PC-3 (cell line): ENCODE measurements around the gene KMT2A. TPM values are rescaled to one million over a fixed set of nuclear protein-coding genes. Genes with fewer than 3 reads are reported as not detected.
A peak's percentile ranks its signal among the peaks of the same experiment; 100 is the strongest.

Experiments
- ATAC-seq: fragments of 200-7000 bp; cut with Tn5 transposase; 2 replicates; pipeline ENCODE4 v1.9.1; 2020; ENCODE audit warnings: mild to moderate bottlenecking, moderate library complexity
- BruUV-seq: library from RNA; stranded (reverse); fragments of 400-500 nt; replicated peaks from 2 replicates; lab custom pipeline; 2021; lab: Mats Ljungman, UMichigan
- CTCF ChIA-PET: fragments of 300-600 bp; sonication (Branson Sonifier 250); formaldehyde crosslinking; loops from one replicate; lab custom pipeline; 2022; ENCODE audit warnings: antibody characterized with exemption; lab: Charles Lee
- POLR2A ChIA-PET: fragments of 300-600 bp; sonication (Branson Sonifier 250); formaldehyde crosslinking; loops from one replicate; lab custom pipeline; 2022; ENCODE audit warnings: antibody characterized with exemption; ENCODE audit not compliant: unreplicated experiment; lab: Charles Lee
- DNase-seq: peaks from one replicate; pipeline ENCODE4 v3.0.0-alpha.2; 2015
- H2AFZ ChIP-seq: fragments of 300-600 bp; sonication (generic); 2 replicates; pipeline ENCODE4 v1.6.0; 2016; ENCODE audit warnings: antibody characterized with exemption, low read length
- H3F3A ChIP-seq: fragments of 300-600 bp; sonication (generic); one replicate; pipeline ENCODE4 v1.6.0; 2017; ENCODE audit warnings: antibody characterized with exemption, low read length, control low read depth, mild to moderate bottlenecking; ENCODE audit not compliant: unreplicated experiment
- H3K27ac ChIP-seq: fragments of 300-600 bp; sonication (generic); 2 replicates; pipeline ENCODE4 v1.5.1; 2016; ENCODE audit warnings: mild to moderate bottlenecking, low read length
- H3K27me3 ChIP-seq: fragments of 300-600 bp; sonication (generic); 2 replicates; pipeline ENCODE4 v1.6.1; 2016; ENCODE audit warnings: low read length, mixed read lengths
- H3K36me3 ChIP-seq: fragments of 300-600 bp; sonication (generic); 2 replicates; pipeline ENCODE4 v1.6.1; 2016; ENCODE audit warnings: low read depth, mixed run types, low read length, mixed read lengths
- H3K4me1 ChIP-seq: fragments of 300-600 bp; sonication (generic); 2 replicates; pipeline ENCODE4 v1.5.1; 2016; ENCODE audit warnings: low read length; ENCODE audit not compliant: insufficient read depth
- H3K4me2 ChIP-seq: fragments of 300-600 bp; sonication (generic); 2 replicates; pipeline ENCODE4 v1.6.0; 2016; ENCODE audit warnings: low read length
- H3K4me3 ChIP-seq: fragments of 300-600 bp; sonication (generic); 2 replicates; pipeline ENCODE4 v1.5.1; 2016; ENCODE audit warnings: mild to moderate bottlenecking, low read length, mixed read lengths
- H3K79me2 ChIP-seq: fragments of 300-600 bp; sonication (generic); 2 replicates; pipeline ENCODE4 v1.6.1; 2017; ENCODE audit warnings: low read length, mixed read lengths
- H3K9ac ChIP-seq: fragments of 300-600 bp; sonication (generic); 2 replicates; pipeline ENCODE4 v1.6.0; 2016; ENCODE audit warnings: mild to moderate bottlenecking, low read length
- H3K9me2 ChIP-seq: fragments of 300-600 bp; sonication (generic); replicated peaks from 2 replicates; pipeline ENCODE4 v1.6.1; 2016; ENCODE audit warnings: mixed run types, low read length, mixed read lengths
- H3K9me3 ChIP-seq: fragments of 300-600 bp; sonication (generic); 2 replicates; pipeline ENCODE4 v1.6.1; 2016; ENCODE audit warnings: low read length, mixed read lengths
- H4K20me1 ChIP-seq: fragments of 300-600 bp; sonication (generic); 2 replicates; pipeline ENCODE4 v1.6.1; 2016; ENCODE audit warnings: low read length, mixed read lengths
- CTCF ChIP-seq: fragments of 300-600 bp; sonication (generic); conservative IDR thresholded peaks from 2 replicates; pipeline ENCODE4 v1.5.1; 2017; ENCODE audit warnings: antibody characterized with exemption, low read depth, mild to moderate bottlenecking, low read length
- EZH2 ChIP-seq: fragments of 300-600 bp; sonication (generic); IDR thresholded peaks from one replicate; pipeline ENCODE4 v1.6.1; 2017; ENCODE audit warnings: antibody characterized with exemption, mild to moderate bottlenecking, low read length; ENCODE audit not compliant: unreplicated experiment
- EZH2phosphoT487 ChIP-seq: fragments of 300-600 bp; sonication (generic); IDR thresholded peaks from 2 replicates; pipeline ENCODE4 v1.6.1; 2018; ENCODE audit warnings: mild to moderate bottlenecking, antibody characterized with exemption, low read length, borderline replicate concordance
- intact Hi-C: fragments of 100-400 bp; cut with micrococcal nuclease; formaldehyde crosslinking; loops from 2 replicates; pipeline ENCODE4 v1.9.0; 2023
- total RNA-seq: library from RNA; depleted of rRNA; stranded (reverse); fragments of >200 nt; gene quantifications from 2 replicates; pipeline ENCODE4 v1.2.3, GENCODE V29; 2014

Gene KMT2A
- total RNA-seq, 1 experiment from 2014 or later = 35.3 TPM

- peak overlapping the region; percentile 94 for H3K4me2 ChIP-seq
- no TSS peak for BruUV-seq
- no peak overlapping the region; the same call in 1 of the 2 replicates for H3K9ac ChIP-seq
- POLR2A ChIA-PET = interaction anchor here (0.5 kb wide), 1 partner anchor 21 kb away, joined by 6 read pairs; no protein-coding TSS in a partner anchor
- DNase-seq = no peak
- peak overlapping the region; percentile 93 for H3K4me3 ChIP-seq
- H3K79me2 ChIP-seq = peaks cover 24% of the 10 kb centered on the region; the same call in 1 of the 2 replicates
- H3K9me2 ChIP-seq = no peaks in the 10 kb centered on the region
- no peaks in the 10 kb centered on the region for H4K20me1 ChIP-seq
- peaks cover 18% of the 10 kb centered on the region for H3K4me1 ChIP-seq
- CTCF ChIA-PET = no interaction called here
- no peaks in the 10 kb centered on the region for H3K9me3 ChIP-seq
- intact Hi-C loops = no loop called here
- H2AFZ ChIP-seq = peak overlapping the region; percentile 92; the same call in 1 of the 2 replicates
- no peak for ATAC-seq
- H3K36me3 ChIP-seq = no peaks in the 10 kb centered on the region
- H3K27ac ChIP-seq = no peak overlapping the region
- no peaks in the 10 kb centered on the region for H3K27me3 ChIP-seq
- no peaks in the 10 kb centered on the region for H3F3A ChIP-seq
- no peak for TF ChIP-seq EZH2phosphoT487
- no peak for TF ChIP-seq EZH2
- TF ChIP-seq CTCF = no peak
These were observed 93.4 kb downstream of the KMT2A start for GRCh38 chr11:118529584-118530175.

GRCh38 chr11:118530180-118530682 is 93.9 kb downstream of the KMT2A start:
- Histone ChIP-seq H3K79me2 (peaks cover 24% of the 10 kb centered on the region; the same call in 1 of the 2 replicates), H3K4me3 (peak overlapping the region; percentile 93), H3K9me2 (no peaks in the 10 kb centered on the region), H3K9ac (peak overlapping the region; percentile 78), H3K9me3 (no peaks in the 10 kb centered on the region), H3F3A (no peaks in the 10 kb centered on the region), H3K4me2 (peak overlapping the region; percentile 94), H3K27me3 (no peaks in the 10 kb centered on the region), H3K4me1 (peaks cover 18% of the 10 kb centered on the region), H4K20me1 (no peaks in the 10 kb centered on the region), H3K36me3 (no peaks in the 10 kb centered on the region), H2AFZ (peak overlapping the region; percentile 92), H3K27ac (peak overlapping the region; percentile 4; the same call in 1 of the 2 replicates)
- ATAC-seq (peak; percentile 18), DNase-seq (peak; percentile 48)
- ChIA-PET CTCF (no interaction called here), POLR2A (interaction anchor here (0.6 kb wide), 1 partner anchor 128 kb away, joined by 4 read pairs; no protein-coding TSS in a partner anchor)
- intact Hi-C loops = no loop called here
- TSS peak; percentile 48 for BruUV-seq
- no peak for TF ChIP-seq CTCF
- no peak for TF ChIP-seq EZH2phosphoT487
- TF ChIP-seq EZH2 = no peak
